Embryonic facial prominence (tissue), 1 donor: ENCODE measurements around the gene CTNNA3.

Source experiments
- DNase-seq: peaks from one replicate; pipeline ENCODE4 v3.0.0-alpha.2; 2016; ENCODE audit errors: extremely low spot score

Gene CTNNA3

GRCh38 chr10:66862687-66863258 lies 833.2 kb downstream of the CTNNA3 start:
- DNase-seq = no peak

- no peak for DNase-seq
Observed at GRCh38 chr10:66860376-66860945, 835.5 kb downstream of the CTNNA3 start.

- no peak for DNase-seq
Observed at GRCh38 chr10:66852811-66853210, 843.2 kb downstream of the CTNNA3 start.

GRCh38 chr10:66848856-66849255 lies 847.1 kb downstream of the CTNNA3 start:
- DNase-seq = no peak

- DNase-seq = no peak
Observed at GRCh38 chr10:66844176-66844942, 851.6 kb downstream of the CTNNA3 start.

- no peak for DNase-seq
Observed at GRCh38 chr10:66843396-66843795, 852.6 kb downstream of the CTNNA3 start.

GRCh38 chr10:66842867-66843266 lies 853.1 kb downstream of the CTNNA3 start:
- no peak for DNase-seq

- DNase-seq = no peak
Observed at GRCh38 chr10:66842371-66842770, 853.6 kb downstream of the CTNNA3 start.

GRCh38 chr10:66838656-66839055 lies 857.3 kb downstream of the CTNNA3 start:
- DNase-seq = no peak

GRCh38 chr10:66837990-66838389 lies 858.0 kb downstream of the CTNNA3 start:
- DNase-seq = no peak

- DNase-seq = no peak
Observed at GRCh38 chr10:66837335-66837734, 858.7 kb downstream of the CTNNA3 start.

- DNase-seq = no peak
Observed at GRCh38 chr10:66836771-66837170, 859.2 kb downstream of the CTNNA3 start.

GRCh38 chr10:66836057-66836456 lies 859.9 kb downstream of the CTNNA3 start:
- no peak for DNase-seq

GRCh38 chr10:66835400-66835799 lies 860.6 kb downstream of the CTNNA3 start:
- DNase-seq = no peak

GRCh38 chr10:66834802-66835201 lies 861.2 kb downstream of the CTNNA3 start:
- no peak for DNase-seq

- DNase-seq = no peak
Observed at GRCh38 chr10:66833861-66834260, 862.1 kb downstream of the CTNNA3 start.

- no peak for DNase-seq
Observed at GRCh38 chr10:66832781-66833422, 863.1 kb downstream of the CTNNA3 start.

GRCh38 chr10:66828957-66829356 lies 867.0 kb downstream of the CTNNA3 start:
- DNase-seq = no peak

GRCh38 chr10:66827353-66827752 lies 868.6 kb downstream of the CTNNA3 start:
- no peak for DNase-seq

- no peak for DNase-seq
Observed at GRCh38 chr10:66823301-66823700, 872.7 kb downstream of the CTNNA3 start.

- DNase-seq = no peak
Observed at GRCh38 chr10:66822801-66823200, 873.2 kb downstream of the CTNNA3 start.

- DNase-seq = no peak
Observed at GRCh38 chr10:66819691-66820090, 876.3 kb downstream of the CTNNA3 start.

- DNase-seq = no peak
Observed at GRCh38 chr10:66813122-66813521, 882.9 kb downstream of the CTNNA3 start.
